Fibroblast of the aortic adventitia (primary cell): ENCODE measurements around the gene TMCC2. TPM values are rescaled to one million over a fixed set of nuclear protein-coding genes. Genes with fewer than 3 reads are reported as not detected.
"Not testable (repeated sequence)": the region's sequence is repeated elsewhere in the genome, so short reads cannot be mapped to it uniquely, and the experiment has no call there.

Experiments used
- DNase-seq: peaks from one replicate; pipeline ENCODE4 v3.0.0-alpha.2; 2010; ENCODE audit warnings: low read depth
- H3K4me3 ChIP-seq: 2 replicates; pipeline ENCODE4 v1.5.1; 2011; ENCODE audit warnings: low read depth, mild to moderate bottlenecking, control low read depth, low read length, moderate library complexity
- CTCF ChIP-seq: IDR thresholded peaks from 2 replicates; pipeline ENCODE4 v1.5.1; 2011; ENCODE audit warnings: mild to moderate bottlenecking, low read length, control low read depth, inconsistent platforms; ENCODE audit not compliant: insufficient read depth
- total RNA-seq: library from RNA; depleted of rRNA; stranded (reverse); fragments of >200 nt; gene quantifications from 2 replicates; pipeline ENCODE4 v1.2.3, GENCODE V29; 2012; ENCODE audit warnings: low replicate concordance

TMCC2 gene
- total RNA-seq, 1 donor, result 2.5 TPM

GRCh38 chr1:205294175-205294917 lies 66.6 kb downstream of the TMCC2 start:
- H3K4me3 ChIP-seq, result no peak overlapping the region
- DNase-seq, result peak; percentile 95
- TF ChIP-seq CTCF, result no peak

GRCh38 chr1:205294934-205295333 lies 67.2 kb downstream of the TMCC2 start:
- H3K4me3 ChIP-seq, result no peak overlapping the region
- no peak for DNase-seq
- TF ChIP-seq CTCF, result no peak

- no peak overlapping the region for H3K4me3 ChIP-seq
- TF ChIP-seq CTCF, result no peak
- no peak for DNase-seq
These were observed 68.4 kb downstream of the TMCC2 start for GRCh38 chr1:205296154-205296553.

- H3K4me3 ChIP-seq, DNase-seq: not testable (repeated sequence)
These were observed 69.9 kb downstream of the TMCC2 start for GRCh38 chr1:205297546-205298177.

- DNase-seq, result peak; percentile 97
- H3K4me3 ChIP-seq, result no peak overlapping the region
- no peak for TF ChIP-seq CTCF
These were observed 70.6 kb downstream of the TMCC2 start for GRCh38 chr1:205298191-205298994.

GRCh38 chr1:205300149-205300548 lies 72.4 kb downstream of the TMCC2 start:
- TF ChIP-seq CTCF, result no peak
- no peak for DNase-seq
- no peak overlapping the region for H3K4me3 ChIP-seq
